Right lobe of liver (tissue), 4 donors: ENCODE results near the gene GDF3.

Experiments used
- CTCF ChIP-seq, 4 donors: fragments of 200-600 bp in 3 of 4; fragments of 450-650 bp in 1 of 4; IDR thresholded peaks; one replicate each; pipeline versions ENCODE4 v1.5.1 to v1.8.0; 2016 to 2022; ENCODE audit warnings: antibody characterized with exemption in 4 of 4, mild to moderate bottlenecking in 2 of 4
- POLR2A ChIP-seq: fragments of 450-650 bp; IDR thresholded peaks from one replicate; pipeline ENCODE4 v1.6.1; 2017; ENCODE audit warnings: antibody characterized with exemption, mild to moderate bottlenecking
- donor health status: DM: no; HTN: no; CAD: no.
- donor health status: DM: no; HTN: no; CAD: no.
- donor health status: DM: no; HTN: yes; CAD: no.

GRCh38 chr12:7729746-7730145 lies 34.2 kb upstream of the GDF3 start:
- no peak for TF ChIP-seq CTCF (IDR thresholded peaks at IDR 0.05)
- TF ChIP-seq POLR2A = no peak
